Neural cell (in vitro differentiated cells): ENCODE results near the gene OR5D16. TPM values are rescaled to one million over a fixed set of nuclear protein-coding genes. Genes with fewer than 3 reads are reported as not detected.

ENCODE experiments used
- H2AFZ ChIP-seq: fragments of 200-600, 300-800 bp; sonication (generic), shearing (Covaris generic); 2 replicates; pipeline ENCODE4 v1.6.0; 2014; ENCODE audit warnings: low read depth, mild to moderate bottlenecking, antibody characterized with exemption, low read length, moderate library complexity
- H3F3A ChIP-seq: fragments of 200-600 bp; shearing (Covaris generic); 2 replicates; pipeline ENCODE4 v1.6.1; 2016; ENCODE audit warnings: mild to moderate bottlenecking, moderate library complexity, mixed read lengths, antibody characterized with exemption, low read length; ENCODE audit not compliant: insufficient read depth, poor library complexity, severe bottlenecking
- H3K27ac ChIP-seq: fragments of 200-600, 300-800 bp; sonication (generic), shearing (Covaris generic); 2 replicates; pipeline ENCODE4 v1.5.1; 2014; ENCODE audit warnings: mild to moderate bottlenecking, low read length, moderate library complexity
- H3K27me3 ChIP-seq: fragments of 300-800, 200-600 bp; sonication (generic), shearing (Covaris generic); 2 replicates; pipeline ENCODE4 v1.6.0; 2014; ENCODE audit warnings: mild to moderate bottlenecking, low read depth, low read length, moderate library complexity; ENCODE audit not compliant: insufficient read depth
- H3K36me3 ChIP-seq: fragments of 300-800, 200-600 bp; sonication (generic), shearing (Covaris generic); 2 replicates; pipeline ENCODE4 v1.5.1; 2014; ENCODE audit warnings: mild to moderate bottlenecking, antibody characterized with exemption, low read length, moderate library complexity; ENCODE audit not compliant: insufficient read depth
- H3K4me2 ChIP-seq: fragments of 300-800, 200-600 bp; sonication (generic), shearing (Covaris generic); 2 replicates; pipeline ENCODE4 v1.6.0; 2014; ENCODE audit warnings: mild to moderate bottlenecking, low read length
- H3K4me3 ChIP-seq: fragments of 300-800, 200-600 bp; sonication (generic), shearing (Covaris generic); 2 replicates; pipeline ENCODE4 v1.5.1; 2014; ENCODE audit warnings: mild to moderate bottlenecking, low read length, moderate library complexity
- H3K79me2 ChIP-seq: fragments of 200-600 bp; shearing (Covaris generic); replicated peaks from 2 replicates; pipeline ENCODE4 v1.6.0; 2014; ENCODE audit warnings: mild to moderate bottlenecking, low read length, moderate library complexity; ENCODE audit not compliant: insufficient read depth
- H3K9ac ChIP-seq: fragments of 300-800, 200-600 bp; sonication (generic), shearing (Covaris generic); 2 replicates; pipeline ENCODE4 v1.6.1; 2016; ENCODE audit warnings: mild to moderate bottlenecking, low read length, mixed read lengths
- H3K9me2 ChIP-seq: fragments of 200-600 bp; shearing (Covaris generic); 2 replicates; pipeline ENCODE4 v1.6.1; 2016; ENCODE audit warnings: mild to moderate bottlenecking, low read length, mixed read lengths; ENCODE audit not compliant: insufficient read depth
- H3K9me3 ChIP-seq: fragments of 200-600, 300-800 bp; sonication (generic), shearing (Covaris generic); 2 replicates; pipeline ENCODE4 v1.6.1; 2016; ENCODE audit warnings: mild to moderate bottlenecking, mixed run types, low read length, moderate library complexity, mixed read lengths
- H4K20me1 ChIP-seq: fragments of 200-600 bp; shearing (Covaris generic); 2 replicates; pipeline ENCODE4 v1.6.1; 2016; ENCODE audit warnings: mild to moderate bottlenecking, mixed run types; ENCODE audit not compliant: insufficient read depth
- CTCF ChIP-seq: fragments of 450-650 bp; IDR thresholded peaks from 2 replicates; pipeline ENCODE4 v1.5.1; 2014; ENCODE audit warnings: antibody characterized with exemption, mild to moderate bottlenecking, moderate library complexity; ENCODE audit not compliant: poor library complexity, severe bottlenecking
- EP300 ChIP-seq: fragments of 450-650 bp; conservative IDR thresholded peaks from 2 replicates; pipeline ENCODE4 v1.6.1; 2014; ENCODE audit warnings: antibody characterized with exemption, mild to moderate bottlenecking, moderate library complexity; ENCODE audit not compliant: poor library complexity, severe bottlenecking
- EZH2 ChIP-seq: fragments of 200-600, 300-800 bp; shearing (Covaris generic), sonication (generic); IDR thresholded peaks from 2 replicates; pipeline ENCODE4 v1.6.1; 2014; ENCODE audit warnings: antibody characterized with exemption, low read length, borderline replicate concordance, mild to moderate bottlenecking; ENCODE audit not compliant: insufficient read depth, poor library complexity, severe bottlenecking
- MXI1 ChIP-seq: fragments of 450-650 bp; conservative IDR thresholded peaks from 2 replicates; pipeline ENCODE4 v1.6.1; 2014; ENCODE audit warnings: antibody characterized with exemption, mild to moderate bottlenecking; ENCODE audit not compliant: poor library complexity, severe bottlenecking
- POLR2AphosphoS5 ChIP-seq: IDR thresholded peaks from 2 replicates; pipeline ENCODE4 v1.6.1; 2012
- RAD21 ChIP-seq: fragments of 450-650 bp; conservative IDR thresholded peaks from 2 replicates; pipeline ENCODE4 v1.6.1; 2014; ENCODE audit warnings: antibody characterized with exemption, mild to moderate bottlenecking, moderate library complexity
- REST ChIP-seq: IDR thresholded peaks from 2 replicates; pipeline ENCODE4 v1.6.1; 2012; ENCODE audit warnings: borderline replicate concordance
- SMC3 ChIP-seq: fragments of 450-650 bp; conservative IDR thresholded peaks from 2 replicates; pipeline ENCODE4 v1.6.1; 2014; ENCODE audit warnings: antibody characterized with exemption, mild to moderate bottlenecking, moderate library complexity; ENCODE audit not compliant: poor library complexity
- TAF1 ChIP-seq: IDR thresholded peaks from 2 replicates; pipeline ENCODE4 v1.6.1; 2012; ENCODE audit warnings: low read depth
- polyA plus RNA-seq: library from polyadenylated mRNA; depleted of rRNA; stranded (reverse); fragments of >200 nt; gene quantifications from 2 replicates; pipeline ENCODE4 v1.2.3, GENCODE V29; 2014

OR5D16 gene
- polyA plus RNA-seq, 1 donor from 2014 or later, result not detected

- no peaks in the 10 kb centered on the region for H3K36me3 ChIP-seq
- H3K27ac ChIP-seq, result no peak overlapping the region
- no peaks in the 10 kb centered on the region for H3F3A ChIP-seq
- H3K4me2 ChIP-seq, result no peak overlapping the region
- no peak overlapping the region for H3K4me3 ChIP-seq
- no peak overlapping the region for H2AFZ ChIP-seq
- no peaks in the 10 kb centered on the region for H3K27me3 ChIP-seq
- H3K9me2 ChIP-seq, result no peaks in the 10 kb centered on the region
- H3K9ac ChIP-seq, result no peak overlapping the region
- no peaks in the 10 kb centered on the region for H4K20me1 ChIP-seq
- H3K79me2 ChIP-seq, result no peaks in the 10 kb centered on the region
- no peaks in the 10 kb centered on the region for H3K9me3 ChIP-seq
- TF ChIP-seq REST, result no peak
- TF ChIP-seq EZH2, result no peak
- no peak for TF ChIP-seq MXI1
- TF ChIP-seq POLR2AphosphoS5, result no peak
- no peak for TF ChIP-seq CTCF
- no peak for TF ChIP-seq SMC3
- no peak for TF ChIP-seq EP300
- TF ChIP-seq TAF1, result no peak
- TF ChIP-seq RAD21, result no peak
Observed at GRCh38 chr11:55847453-55847852, 8.9 kb downstream of the OR5D16 start.

GRCh38 chr11:55849037-55849436 lies 10.5 kb downstream of the OR5D16 start:
- no peak overlapping the region for H2AFZ ChIP-seq
- no peaks in the 10 kb centered on the region for H3F3A ChIP-seq
- H3K9me3 ChIP-seq, result no peaks in the 10 kb centered on the region
- no peaks in the 10 kb centered on the region for H3K9me2 ChIP-seq
- H3K79me2 ChIP-seq, result no peaks in the 10 kb centered on the region
- TF ChIP-seq SMC3, result no peak
- H3K9ac ChIP-seq, result no peak overlapping the region
- no peaks in the 10 kb centered on the region for H4K20me1 ChIP-seq
- H3K4me2 ChIP-seq, result no peak overlapping the region
- H3K27ac ChIP-seq, result no peak overlapping the region
- H3K4me3 ChIP-seq, result no peak overlapping the region
- H3K27me3 ChIP-seq, result no peaks in the 10 kb centered on the region
- no peaks in the 10 kb centered on the region for H3K36me3 ChIP-seq

GRCh38 chr11:55852141-55852540 lies 13.6 kb downstream of the OR5D16 start:
- TF ChIP-seq MXI1, result no peak
- TF ChIP-seq CTCF, result no peak
- TF ChIP-seq RAD21, result no peak
- TF ChIP-seq REST, result no peak
- TF ChIP-seq EP300, result no peak
- no peak for TF ChIP-seq SMC3
- TF ChIP-seq TAF1, result no peak
- TF ChIP-seq EZH2, result no peak
- no peak for TF ChIP-seq POLR2AphosphoS5
- Histone ChIP-seq H3K27me3 (no peaks in the 10 kb centered on the region), H3K9ac (no peak overlapping the region), H3K4me2 (no peak overlapping the region), H3F3A (no peaks in the 10 kb centered on the region), H3K36me3 (no peaks in the 10 kb centered on the region), H3K79me2 (no peaks in the 10 kb centered on the region), H4K20me1 (no peaks in the 10 kb centered on the region), H3K27ac (no peak overlapping the region), H3K9me3 (no peaks in the 10 kb centered on the region), H3K9me2 (no peaks in the 10 kb centered on the region), H3K4me3 (no peak overlapping the region), H2AFZ (no peak overlapping the region)
